HepG2 (cell line): Measurements from ENCODE around the gene SAMD14. TPM values are rescaled to one million over a fixed set of nuclear protein-coding genes. Genes with fewer than 3 reads are reported as not detected.

ENCODE experiments used
- ARNT2 ChIP-seq: sonication (generic); formaldehyde crosslinking; IDR thresholded peaks from 2 replicates; pipeline ENCODE4 v1.8.0; 2022; ENCODE audit warnings: mild to moderate bottlenecking, low read depth, missing genetic modification reagents, moderate library complexity
- ATF5 ChIP-seq: sonication (generic); formaldehyde crosslinking; IDR thresholded peaks from 2 replicates; pipeline ENCODE4 v1.4.0; 2020; ENCODE audit warnings: mild to moderate bottlenecking, low read depth, missing genetic modification reagents
- CHD2 ChIP-seq: IDR thresholded peaks from 2 replicates; pipeline ENCODE4 v1.6.1; 2011; ENCODE audit warnings: low read depth, low read length, improper control_type of control experiment
- FOSL2 ChIP-seq: sonication (generic); formaldehyde crosslinking; IDR thresholded peaks from 2 replicates; pipeline ENCODE4 v1.4.0; 2020; ENCODE audit warnings: missing genetic modification reagents
- FOXM1 ChIP-seq: sonication (generic); formaldehyde crosslinking; IDR thresholded peaks from 2 replicates; pipeline ENCODE4 v1.5.0; 2020; ENCODE audit warnings: missing genetic modification reagents
- HNF1A ChIP-seq, 2 experiments: sonication (generic) in 1 of 2; formaldehyde crosslinking in 1 of 2; IDR thresholded peaks; 2 replicates each; pipeline versions ENCODE4 v1.4.0 to v1.6.1; 2016 to 2020; ENCODE audit warnings: borderline replicate concordance in 1 of 2, low read depth in 1 of 2, mild to moderate bottlenecking in 1 of 2, missing genetic modification reagents in 1 of 2
- MTERF4 ChIP-seq: sonication (generic); formaldehyde crosslinking; IDR thresholded peaks from 2 replicates; pipeline ENCODE4 v1.8.0; 2023; ENCODE audit warnings: mild to moderate bottlenecking, missing genetic modification reagents
- NCOA1 ChIP-seq: sonication (generic); formaldehyde crosslinking; IDR thresholded peaks from 2 replicates; pipeline ENCODE4 v1.9.0; 2021; ENCODE audit warnings: missing genetic modification reagents
- PRMT3 ChIP-seq: sonication (generic); formaldehyde crosslinking; IDR thresholded peaks from 2 replicates; pipeline ENCODE4 v1.8.1; 2022; ENCODE audit warnings: low read depth, mild to moderate bottlenecking, moderate library complexity, missing genetic modification reagents, borderline replicate concordance
- SNAI1 ChIP-seq: sonication (generic); formaldehyde crosslinking; IDR thresholded peaks from 2 replicates; pipeline ENCODE4 v1.5.0; 2020; ENCODE audit warnings: mild to moderate bottlenecking, missing genetic modification reagents, borderline replicate concordance
- SUZ12 ChIP-seq: fragments of 150-350 bp; IDR thresholded peaks from 2 replicates; pipeline ENCODE4 v1.6.1; 2014; ENCODE audit warnings: low read depth, low read length
- TARDBP ChIP-seq: sonication (generic); formaldehyde crosslinking; IDR thresholded peaks from 2 replicates; pipeline ENCODE4 v1.8.0; 2022; ENCODE audit warnings: mild to moderate bottlenecking, missing genetic modification reagents
- TOE1 ChIP-seq: sonication (generic); formaldehyde crosslinking; IDR thresholded peaks from 2 replicates; pipeline ENCODE4 v1.4.0; 2020; ENCODE audit warnings: mild to moderate bottlenecking, missing genetic modification reagents
- ZBTB33 ChIP-seq: sonication (generic); formaldehyde crosslinking; IDR thresholded peaks from 2 replicates; pipeline ENCODE4 v1.4.0; 2020; ENCODE audit warnings: missing genetic modification reagents
- ZBTB8A ChIP-seq: sonication (generic); formaldehyde crosslinking; IDR thresholded peaks from 2 replicates; pipeline ENCODE4 v1.4.0; 2020; ENCODE audit warnings: mild to moderate bottlenecking, low read depth, missing genetic modification reagents, borderline replicate concordance
- ZFP36L2 ChIP-seq: sonication (generic); formaldehyde crosslinking; IDR thresholded peaks from 2 replicates; pipeline ENCODE4 v1.4.0; 2020; ENCODE audit warnings: missing genetic modification reagents
- ZMYM3 ChIP-seq: sonication (generic); formaldehyde crosslinking; IDR thresholded peaks from 2 replicates; pipeline ENCODE4 v1.5.1; 2020; ENCODE audit warnings: mild to moderate bottlenecking, missing genetic modification reagents
- ZNF263 ChIP-seq: sonication (generic); formaldehyde crosslinking; IDR thresholded peaks from 2 replicates; pipeline ENCODE4 v1.4.0; 2020; ENCODE audit warnings: missing genetic modification reagents
- ZNF451 ChIP-seq: sonication (generic); formaldehyde crosslinking; IDR thresholded peaks from 2 replicates; pipeline ENCODE4 v1.5.0; 2020; ENCODE audit warnings: mild to moderate bottlenecking, missing genetic modification reagents
- ZNF616 ChIP-seq: sonication (generic); formaldehyde crosslinking; IDR thresholded peaks from 2 replicates; pipeline ENCODE4 v1.5.0; 2020; ENCODE audit warnings: low read depth, mild to moderate bottlenecking, missing genetic modification reagents
- ZNF7 ChIP-seq: IDR thresholded peaks from 2 replicates; pipeline ENCODE4 v1.6.1; 2016; ENCODE audit warnings: missing biosample characterization, missing genetic modification reagents
- ZNF879 ChIP-seq: sonication (generic); formaldehyde crosslinking; IDR thresholded peaks from 2 replicates; pipeline ENCODE4 v1.8.1; 2023; ENCODE audit warnings: missing genetic modification reagents
- polyA plus RNA-seq, 8 experiments: library from polyadenylated mRNA; depleted of rRNA in 3 of 8; stranded (reverse) in 7 of 8; unstranded in 1 of 8; fragments of >200 nt; fragmentation: Illumina TruSeq in 4 of 8; extraction: Trizol in 4 of 8; gene quantifications; 2 replicates each; pipeline versions ENCODE4 v1.2.1 to v1.2.3, GENCODE V29; 2011 to 2016; ENCODE audit warnings: low read depth in 4 of 8, missing spikeins in 1 of 8, mixed read lengths in 1 of 8; ENCODE audit not compliant: insufficient read depth in 1 of 8
- total RNA-seq, 5 experiments: library from RNA; depleted of rRNA; stranded (reverse); fragments of >200 nt; fragmentation: Illumina TruSeq; extraction: Trizol; gene quantifications; 2 replicates each; pipeline ENCODE4 v1.2.3, GENCODE V29; 2016; ENCODE audit warnings: low read depth in 1 of 5

Gene SAMD14
- total and polyA plus RNA-seq, 2 of the 13 experiments (the other 11 are each of a cell fraction or from before 2014, with no cell fraction given) = 0.07 to 0.22 TPM

GRCh38 chr17:50149417-50150353 lies 19.7 kb upstream of the SAMD14 start (continued):
- TF ChIP-seq PRMT3 (CRISPR knock-in tag) (peak; percentile 64; the same call in 1 of the 2 replicates), ARNT2 (CRISPR knock-in tag) (peak; percentile 92), FOSL2 (CRISPR knock-in tag) (no peak), MTERF4 (CRISPR knock-in tag) (no peak), ZNF451 (CRISPR knock-in tag) (0 out of 2 replicates have a peak, but pooled peaks have one; percentile 57), NCOA1 (CRISPR knock-in tag) (no peak), ZNF7 (CRISPR knock-in tag) (no peak), SUZ12 (no peak), ATF5 (CRISPR knock-in tag) (no peak), ZFP36L2 (no peak), HNF1A (IDR thresholded peaks at IDR 0.05; ENCODE audit: low read depth) (no peak), HNF1A (CRISPR knock-in tag; IDR thresholded peaks at IDR 0.05; ENCODE audit: borderline replicate concordance) (no peak), ZBTB33 (no peak), TOE1 (no peak), TARDBP (peak; percentile 61; the same call in 1 of the 2 replicates), ZNF879 (0 out of 2 replicates have a peak, but pooled peaks have one; percentile 13), ZBTB8A (no peak), ZNF263 (peak; percentile 58; the same call in 1 of the 2 replicates), CHD2 (no peak), FOXM1 (CRISPR knock-in tag) (no peak), ZNF616 (0 out of 2 replicates have a peak, but pooled peaks have one; percentile 19), SNAI1 (CRISPR knock-in tag) (no peak), ZMYM3 (CRISPR knock-in tag) (no peak)
